Adrenal gland (tissue), 12 donors: ENCODE measurements around the gene GAB4. TPM values are rescaled to one million over a fixed set of nuclear protein-coding genes. Genes with fewer than 3 reads are reported as not detected.

ENCODE experiments used
- DNase-seq, 7 donors: peaks; one replicate each; pipeline ENCODE4 v3.0.0-alpha.2; 2019 to 2020
- H3K27ac ChIP-seq, 5 donors: fragments of 200-600 bp; sonication (generic) in 4 of 5; 1 replicate in 3 of 5; 2 replicates in 2 of 5; pipeline versions ENCODE4 v1.5.1 to v1.8.0; 2016 to 2020; ENCODE audit warnings: mild to moderate bottlenecking in 1 of 5
- H3K27me3 ChIP-seq: fragments of 200-600 bp; 2 replicates; pipeline ENCODE4 v1.8.0; 2021
- H3K36me3 ChIP-seq, 2 donors: fragments of 200-600 bp; replicated peaks in 1 of 2; 1 replicate in 1 of 2; 2 replicates in 1 of 2; pipeline versions ENCODE4 v1.5.1 to v1.8.0; 2018 to 2022
- H3K4me1 ChIP-seq, 2 donors: fragments of 200-600 bp; replicated peaks in 1 of 2; 1 replicate in 1 of 2; 2 replicates in 1 of 2; pipeline versions ENCODE4 v1.5.1 to v1.8.0; 2018 to 2021
- H3K4me3 ChIP-seq, 4 donors: fragments of 200-600 bp; sonication (generic) in 3 of 4; one replicate each; pipeline ENCODE4 v1.5.1; 2016 to 2018
- H3K9me3 ChIP-seq, 3 donors: fragments of 200-600 bp; sonication (generic) in 1 of 3; replicated peaks in 1 of 3; 1 replicate in 2 of 3; 2 replicates in 1 of 3; pipeline versions ENCODE4 v1.5.1 to v1.8.0; 2016 to 2021
- CTCF ChIP-seq, 6 experiments: fragments of 450-650 bp in 4 of 6; fragments of 200-600 bp in 2 of 6; sonication (generic) in 1 of 6; IDR thresholded peaks; 1 replicate in 5 of 6; 2 replicates in 1 of 6; pipeline versions ENCODE4 v1.5.1 to v1.8.0; 2016 to 2021; ENCODE audit warnings: antibody characterized with exemption in 6 of 6, mild to moderate bottlenecking in 2 of 6, moderate library complexity in 1 of 6
- POLR2A ChIP-seq, 2 donors: fragments of 450-650 bp; IDR thresholded peaks; one replicate each; pipeline ENCODE4 v1.6.1; 2017; ENCODE audit warnings: antibody characterized with exemption in 2 of 2, mild to moderate bottlenecking in 2 of 2, moderate library complexity in 1 of 2
- WGBS, 4 donors: extraction: QIAGEN DNeasy Blood & Tissue Kit in 2 of 4; methylation state at CpG; one replicate each; pipeline versions ENCODE4 v1.1.5 to v1.1.7; 2013 to 2017; 5-methylcytosine and 5-hydroxymethylcytosine counted together
- intact Hi-C, 2 donors: fragments of 100-400 bp; cut with DNase I; formaldehyde crosslinking; loops; one replicate each; pipeline versions ENCODE4 v1.14.1 to v1.15.0; 2022 to 2023
- polyA plus RNA-seq, 3 donors: library from polyadenylated mRNA; stranded (reverse); fragments of 200-250 nt in 2 of 3; fragments of 350-450 nt in 1 of 3; fragmentation: Illumina TruSeq in 1 of 3; extraction: RNeasy Lipid Tissue Mini Kit (QIAGEN cat#74804) in 1 of 3; gene quantifications; one replicate each; pipeline ENCODE4 v1.2.3, GENCODE V29; 2013 to 2014
- total RNA-seq, 9 donors: library from RNA; depleted of rRNA in 4 of 9; stranded (reverse); fragments of >200 nt in 4 of 9; fragments of 120-200 nt in 1 of 9; fragmentation: NEBNext Ultra II Directional in 1 of 9; extraction: Animal tissue kit (Norgen Biotek cat#: 25700) in 1 of 9; gene quantifications; one replicate each; pipeline versions ENCODE4 v1.1.0 to v1.2.4, GENCODE V29; 2013 to 2023
- donor health status: healthy with polysubstance abuse.
- donor health status: Bipolar disorder and iron deficiency.
- donor health status: DM: yes; HTN: yes; CAD: no.
- donor health status: DM: no; HTN: no; CAD: no.
- donor health status: DM: no; HTN: no; CAD: no.
- donor health status: DM: yes; HTN: yes; CAD: no.

GAB4 gene
- total and polyA plus RNA-seq, 12 donors = 0.03 TPM; not detected in 11

GRCh38 chr22:16975155-16975885 is 32.7 kb downstream of the GAB4 start:
- intact Hi-C loops = no loop called here
- Histone ChIP-seq H3K4me3 (no peak overlapping the region), H3K4me1 (no peaks in the 10 kb centered on the region), H3K36me3 (no peaks in the 10 kb centered on the region), H3K27ac (no peak overlapping the region), H3K27me3 (peaks cover 5% of the 10 kb centered on the region), H3K9me3 (peaks cover 0 to 3% (median 0%) of the 10 kb centered on the region in 3 donors)
- 60 to 73% (median 64%) methylated on average over 8 to 10 of the region's 10 CpGs for WGBS, 4 donors
- TF ChIP-seq POLR2A (IDR thresholded peaks at IDR 0.05) = no peak
- TF ChIP-seq CTCF (IDR thresholded peaks at IDR 0.05) = no peak
- no peak for DNase-seq

- no peaks in the 10 kb centered on the region for H3K4me1 ChIP-seq
- no peak overlapping the region for H3K4me3 ChIP-seq
- WGBS, 4 donors = 74 to 78% (median 77%) methylated on average over 9 to 11 of the region's 11 CpGs
- H3K36me3 ChIP-seq = no peaks in the 10 kb centered on the region
- intact Hi-C loops = no loop called here
- no peak overlapping the region for H3K27ac ChIP-seq
- H3K27me3 ChIP-seq = peaks cover 5% of the 10 kb centered on the region
- no peak for TF ChIP-seq POLR2A (IDR thresholded peaks at IDR 0.05)
- TF ChIP-seq CTCF (IDR thresholded peaks at IDR 0.05) = no peak
- DNase-seq = no peak
- H3K9me3 ChIP-seq = no peaks in the 10 kb centered on the region
These were observed 33.5 kb downstream of the GAB4 start for GRCh38 chr22:16974298-16975084.

GRCh38 chr22:16973591-16974297 is 34.3 kb downstream of the GAB4 start:
- no peak overlapping the region for H3K4me3 ChIP-seq
- TF ChIP-seq POLR2A (IDR thresholded peaks at IDR 0.05) = no peak
- no peak for TF ChIP-seq CTCF (IDR thresholded peaks at IDR 0.05)
- 73 to 88% (median 83%) methylated on average over 2 of the region's 2 CpGs for WGBS, 4 donors
- no peaks in the 10 kb centered on the region for H3K9me3 ChIP-seq
- H3K4me1 ChIP-seq = no peaks in the 10 kb centered on the region
- intact Hi-C loops = no loop called here
- H3K27me3 ChIP-seq = peaks cover 5% of the 10 kb centered on the region
- no peak overlapping the region for H3K27ac ChIP-seq
- H3K36me3 ChIP-seq = no peaks in the 10 kb centered on the region
- no peak for DNase-seq

GRCh38 chr22:16972311-16972710 is 35.7 kb downstream of the GAB4 start:
- DNase-seq = no peak
- H3K27ac ChIP-seq = no peak overlapping the region
- WGBS, 4 donors = 84 to 88% (median 86%) methylated on average over 4 of the region's 4 CpGs

More at GRCh38 chr22:16972311-16972710, 35.7 kb downstream of the GAB4 start:
- Histone ChIP-seq H3K36me3 (no peaks in the 10 kb centered on the region), H3K4me3 (no peak overlapping the region), H3K4me1 (no peaks in the 10 kb centered on the region), H3K9me3 (no peaks in the 10 kb centered on the region), H3K27me3 (peaks cover 5% of the 10 kb centered on the region)
- intact Hi-C loops = no loop called here
- TF ChIP-seq CTCF (IDR thresholded peaks at IDR 0.05) (no peak), POLR2A (IDR thresholded peaks at IDR 0.05) (no peak)
